Gastrocnemius medialis (tissue), 4 donors: ENCODE measurements around the gene WNT7A.

Experiments used
- POLR2A ChIP-seq, 2 donors: fragments of 450-650 bp; IDR thresholded peaks; one replicate each; pipeline ENCODE4 v1.6.1; 2017; ENCODE audit warnings: antibody characterized with exemption in 2 of 2, mild to moderate bottlenecking in 2 of 2, moderate library complexity in 2 of 2
- TF ChIP-seq, protein P1 (sequence below), 5 experiments: fragments of 450-650 bp in 3 of 5; fragments of 200-600 bp in 2 of 5; sonication (generic) in 2 of 5; IDR thresholded peaks in 4 of 5; conservative IDR thresholded peaks in 1 of 5; 1 replicate in 4 of 5; 2 replicates in 1 of 5; pipeline ENCODE4 v1.5.1; 2016 to 2019; ENCODE audit warnings: antibody characterized with exemption in 5 of 5, mild to moderate bottlenecking in 3 of 5, moderate library complexity in 3 of 5

DNA sequence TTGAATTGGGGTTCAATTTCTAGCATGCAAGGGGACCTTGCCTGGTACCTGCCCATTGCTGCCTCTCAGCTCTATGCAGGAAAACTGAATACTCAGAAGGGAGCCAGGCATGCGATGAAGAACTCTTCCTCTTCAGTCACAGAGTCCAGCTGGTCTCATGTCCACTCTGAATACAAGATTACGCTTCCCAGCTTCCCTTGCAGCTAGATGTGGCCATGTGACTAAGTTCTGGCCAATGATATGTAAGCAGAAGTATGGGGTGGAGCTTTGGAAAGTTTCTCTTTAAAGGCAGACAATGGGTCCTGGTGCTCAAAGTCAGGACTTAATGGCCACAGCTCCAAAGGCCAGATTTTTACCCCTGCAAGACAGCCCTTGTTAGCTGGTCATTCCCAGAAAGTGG lies 9.0 kb downstream of the WNT7A start:
- TF ChIP-seq, protein P1, sequence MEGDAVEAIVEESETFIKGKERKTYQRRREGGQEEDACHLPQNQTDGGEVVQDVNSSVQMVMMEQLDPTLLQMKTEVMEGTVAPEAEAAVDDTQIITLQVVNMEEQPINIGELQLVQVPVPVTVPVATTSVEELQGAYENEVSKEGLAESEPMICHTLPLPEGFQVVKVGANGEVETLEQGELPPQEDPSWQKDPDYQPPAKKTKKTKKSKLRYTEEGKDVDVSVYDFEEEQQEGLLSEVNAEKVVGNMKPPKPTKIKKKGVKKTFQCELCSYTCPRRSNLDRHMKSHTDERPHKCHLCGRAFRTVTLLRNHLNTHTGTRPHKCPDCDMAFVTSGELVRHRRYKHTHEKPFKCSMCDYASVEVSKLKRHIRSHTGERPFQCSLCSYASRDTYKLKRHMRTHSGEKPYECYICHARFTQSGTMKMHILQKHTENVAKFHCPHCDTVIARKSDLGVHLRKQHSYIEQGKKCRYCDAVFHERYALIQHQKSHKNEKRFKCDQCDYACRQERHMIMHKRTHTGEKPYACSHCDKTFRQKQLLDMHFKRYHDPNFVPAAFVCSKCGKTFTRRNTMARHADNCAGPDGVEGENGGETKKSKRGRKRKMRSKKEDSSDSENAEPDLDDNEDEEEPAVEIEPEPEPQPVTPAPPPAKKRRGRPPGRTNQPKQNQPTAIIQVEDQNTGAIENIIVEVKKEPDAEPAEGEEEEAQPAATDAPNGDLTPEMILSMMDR (IDR thresholded peaks at IDR 0.05 in 4 of 5, conservative IDR thresholded peaks at IDR 0.05 in 1 of 5), result no peak
- no peak for TF ChIP-seq POLR2A (IDR thresholded peaks at IDR 0.05)
